OCI-LY1 (cell line): ENCODE data around the gene SELENBP1.

Experiments used
- H2AFZ ChIP-seq: fragments of 200-600 bp; sonication (generic), shearing (Covaris generic); 2 replicates; pipeline ENCODE4 v1.6.0; 2014; ENCODE audit warnings: antibody characterized with exemption, mild to moderate bottlenecking, low read length
- H3F3A ChIP-seq: fragments of 200-600 bp; sonication (generic), shearing (Covaris generic); 2 replicates; pipeline ENCODE4 v1.6.0; 2014; ENCODE audit warnings: mild to moderate bottlenecking, antibody characterized with exemption, low read length, moderate library complexity; ENCODE audit not compliant: insufficient read depth
- H3K27ac ChIP-seq: fragments of 200-600 bp; sonication (generic); 2 replicates; pipeline ENCODE4 v1.5.1; 2014; ENCODE audit warnings: low read length, mixed run types, mild to moderate bottlenecking, low read depth; ENCODE audit not compliant: poor library complexity, severe bottlenecking
- H3K27me3 ChIP-seq: fragments of 200-600 bp; sonication (generic); 2 replicates; pipeline ENCODE4 v1.6.0; 2014; ENCODE audit warnings: antibody characterized with exemption, mild to moderate bottlenecking, low read length, moderate library complexity; ENCODE audit not compliant: insufficient read depth
- H3K36me3 ChIP-seq: fragments of 200-600 bp; sonication (generic); 2 replicates; pipeline ENCODE4 v1.6.1; 2014; ENCODE audit warnings: mild to moderate bottlenecking, antibody characterized with exemption, low read length, moderate library complexity, mixed read lengths; ENCODE audit not compliant: insufficient read depth
- H3K4me1 ChIP-seq: fragments of 200-600 bp; sonication (generic); 2 replicates; pipeline ENCODE4 v1.5.1; 2014; ENCODE audit warnings: mild to moderate bottlenecking, low read length, moderate library complexity; ENCODE audit not compliant: insufficient read depth, severe bottlenecking
- H3K4me2 ChIP-seq: fragments of 200-600 bp; sonication (generic), shearing (Covaris generic); 2 replicates; pipeline ENCODE4 v1.6.1; 2014; ENCODE audit warnings: low read length
- H3K4me3 ChIP-seq: fragments of 200-600 bp; sonication (generic); 2 replicates; pipeline ENCODE4 v1.5.1; 2014; ENCODE audit warnings: low read length, low read depth, mild to moderate bottlenecking, mixed read lengths; ENCODE audit not compliant: poor library complexity, severe bottlenecking
- H3K79me2 ChIP-seq: fragments of 200-600 bp; shearing (Covaris generic); 2 replicates; pipeline ENCODE4 v1.6.1; 2016; ENCODE audit warnings: mixed run types, low read length, mixed read lengths; ENCODE audit not compliant: insufficient read depth
- H3K9ac ChIP-seq: fragments of 200-600 bp; sonication (generic), shearing (Covaris generic); 2 replicates; pipeline ENCODE4 v1.6.1; 2014; ENCODE audit warnings: mild to moderate bottlenecking, low read length, mixed read lengths
- H3K9me2 ChIP-seq: fragments of 200-600 bp; sonication (generic), shearing (Covaris generic); 2 replicates; pipeline ENCODE4 v1.6.1; 2014; ENCODE audit warnings: low read depth, mild to moderate bottlenecking, low read length, mixed read lengths
- H3K9me3 ChIP-seq: fragments of 200-600 bp; shearing (Covaris generic); 2 replicates; pipeline ENCODE4 v1.6.1; 2014; ENCODE audit warnings: low read length, mixed read lengths
- H4K20me1 ChIP-seq: fragments of 200-600 bp; sonication (generic), shearing (Covaris generic); 2 replicates; pipeline ENCODE4 v1.6.0; 2016; ENCODE audit warnings: mild to moderate bottlenecking, low read length; ENCODE audit not compliant: insufficient read depth
- EZH2 ChIP-seq: fragments of 200-600 bp; sonication (generic), shearing (Covaris generic); IDR thresholded peaks from 2 replicates; pipeline ENCODE4 v1.8.0; 2017; ENCODE audit warnings: borderline replicate concordance, mixed run types, mild to moderate bottlenecking, antibody characterized with exemption, low read length, moderate library complexity, mixed read lengths
- TF ChIP-seq, protein P1 (sequence below): fragments of 200-600 bp; sonication (generic), shearing (Covaris generic); IDR thresholded peaks from 2 replicates; pipeline ENCODE4 v1.5.1; 2017; ENCODE audit warnings: mild to moderate bottlenecking, antibody characterized with exemption, low read length, moderate library complexity, mixed read lengths

Gene SELENBP1

GRCh38 chr1:151386002-151386401 is 13.5 kb upstream of the SELENBP1 start:
- Histone ChIP-seq H3K4me2 (no peak overlapping the region), H3K9me2 (no peaks in the 10 kb centered on the region), H3K4me1 (no peaks in the 10 kb centered on the region), H3K27ac (no peak overlapping the region), H3K9me3 (no peaks in the 10 kb centered on the region), H3K4me3 (no peak overlapping the region), H3K79me2 (no peaks in the 10 kb centered on the region), H3F3A (no peaks in the 10 kb centered on the region), H2AFZ (no peak overlapping the region), H3K9ac (no peak overlapping the region), H4K20me1 (no peaks in the 10 kb centered on the region), H3K27me3 (no peaks in the 10 kb centered on the region), H3K36me3 (no peaks in the 10 kb centered on the region)
- no peak for TF ChIP-seq EZH2
- TF ChIP-seq, protein P1, sequence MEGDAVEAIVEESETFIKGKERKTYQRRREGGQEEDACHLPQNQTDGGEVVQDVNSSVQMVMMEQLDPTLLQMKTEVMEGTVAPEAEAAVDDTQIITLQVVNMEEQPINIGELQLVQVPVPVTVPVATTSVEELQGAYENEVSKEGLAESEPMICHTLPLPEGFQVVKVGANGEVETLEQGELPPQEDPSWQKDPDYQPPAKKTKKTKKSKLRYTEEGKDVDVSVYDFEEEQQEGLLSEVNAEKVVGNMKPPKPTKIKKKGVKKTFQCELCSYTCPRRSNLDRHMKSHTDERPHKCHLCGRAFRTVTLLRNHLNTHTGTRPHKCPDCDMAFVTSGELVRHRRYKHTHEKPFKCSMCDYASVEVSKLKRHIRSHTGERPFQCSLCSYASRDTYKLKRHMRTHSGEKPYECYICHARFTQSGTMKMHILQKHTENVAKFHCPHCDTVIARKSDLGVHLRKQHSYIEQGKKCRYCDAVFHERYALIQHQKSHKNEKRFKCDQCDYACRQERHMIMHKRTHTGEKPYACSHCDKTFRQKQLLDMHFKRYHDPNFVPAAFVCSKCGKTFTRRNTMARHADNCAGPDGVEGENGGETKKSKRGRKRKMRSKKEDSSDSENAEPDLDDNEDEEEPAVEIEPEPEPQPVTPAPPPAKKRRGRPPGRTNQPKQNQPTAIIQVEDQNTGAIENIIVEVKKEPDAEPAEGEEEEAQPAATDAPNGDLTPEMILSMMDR = no peak

GRCh38 chr1:151384584-151384983 is 12.1 kb upstream of the SELENBP1 start:
- Histone ChIP-seq H3K4me3 (no peak overlapping the region), H3K27ac (no peak overlapping the region), H3K79me2 (no peaks in the 10 kb centered on the region), H3F3A (no peaks in the 10 kb centered on the region), H3K36me3 (no peaks in the 10 kb centered on the region), H3K9ac (no peak overlapping the region), H3K9me2 (no peaks in the 10 kb centered on the region), H3K27me3 (no peaks in the 10 kb centered on the region), H2AFZ (no peak overlapping the region), H3K4me1 (no peaks in the 10 kb centered on the region), H3K4me2 (no peak overlapping the region), H3K9me3 (no peaks in the 10 kb centered on the region), H4K20me1 (no peaks in the 10 kb centered on the region)
- no peak for TF ChIP-seq EZH2
- TF ChIP-seq, protein P1 = no peak

DNA sequence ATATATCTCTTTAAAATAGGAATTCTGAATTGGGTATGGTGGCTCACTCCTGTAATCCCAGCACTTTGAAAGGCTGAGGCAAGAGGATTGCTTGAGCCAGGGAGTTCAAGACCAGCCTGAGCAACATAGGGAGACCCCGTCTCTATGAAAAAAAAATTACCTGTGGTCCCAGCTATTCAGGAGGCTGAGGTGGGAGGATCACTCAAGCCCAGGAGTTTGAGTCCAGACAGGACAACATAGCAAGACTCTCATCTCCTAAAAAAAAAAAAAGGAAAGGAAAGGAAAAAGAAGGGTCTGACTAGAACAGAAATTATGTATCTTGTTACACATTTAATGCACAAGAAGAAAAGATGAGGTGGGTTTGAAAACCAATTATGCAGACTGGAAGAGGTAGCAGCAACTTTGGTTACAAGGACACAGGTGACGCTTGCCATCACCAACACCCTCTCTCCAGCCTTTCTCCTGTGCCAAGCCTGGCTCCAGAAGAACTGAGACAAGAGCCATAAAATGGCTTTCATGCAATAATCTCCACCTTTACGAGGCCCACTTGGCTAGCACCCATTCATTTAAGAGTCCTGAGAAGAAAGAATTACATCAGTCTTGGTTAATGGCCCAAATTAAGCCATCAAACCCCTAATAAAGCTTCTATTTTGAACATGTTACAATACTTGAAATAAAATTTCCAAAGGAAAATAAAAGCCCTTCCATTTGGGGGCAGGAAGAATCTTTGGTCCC is 4.8 kb upstream of the SELENBP1 start:
- TF ChIP-seq EZH2 = no peak
- TF ChIP-seq, protein P1 = no peak
- H3K9ac ChIP-seq = no peak overlapping the region
- H3K36me3 ChIP-seq = no peaks in the 10 kb centered on the region
- H3K79me2 ChIP-seq = no peaks in the 10 kb centered on the region
- H3F3A ChIP-seq = no peaks in the 10 kb centered on the region
- H3K4me1 ChIP-seq = no peaks in the 10 kb centered on the region
- H4K20me1 ChIP-seq = no peaks in the 10 kb centered on the region
- no peak overlapping the region for H3K27ac ChIP-seq
- H3K9me3 ChIP-seq = no peaks in the 10 kb centered on the region
- H3K4me3 ChIP-seq = no peak overlapping the region
- H3K4me2 ChIP-seq = no peak overlapping the region
- H2AFZ ChIP-seq = no peak overlapping the region
- H3K9me2 ChIP-seq = no peaks in the 10 kb centered on the region
- no peaks in the 10 kb centered on the region for H3K27me3 ChIP-seq
